OCI-LY3 (cell line): ENCODE measurements around the gene PAXIP1.

Source experiments
- CTCF ChIP-seq: fragments of 200-600, 300-600 bp; sonication (generic); IDR thresholded peaks from 2 replicates; pipeline ENCODE4 v1.5.1; 2014; ENCODE audit warnings: antibody characterized with exemption, low read length, low read depth
- EZH2phosphoT487 ChIP-seq: fragments of 200-600 bp; shearing (Covaris generic); IDR thresholded peaks from 2 replicates; pipeline ENCODE4 v1.6.1; 2018; ENCODE audit warnings: antibody characterized with exemption, mixed run types, low read depth

GRCh38 chr7:154965014-154965413 lies 37.9 kb downstream of the PAXIP1 start:
- TF ChIP-seq CTCF = no peak
- TF ChIP-seq EZH2phosphoT487 = no peak
